Right forelimb (tissue), 1 donor: ENCODE results near the gene ADAMTS10.
A peak's percentile ranks its signal among the peaks of the same experiment; 100 is the strongest.
"Not testable (repeated sequence)": the region's sequence is repeated elsewhere in the genome, so short reads cannot be mapped to it uniquely, and the experiment has no call there.

Source experiments
- DNase-seq: peaks from one replicate; pipeline ENCODE4 v3.0.0-alpha.2; 2018

The ADAMTS10 gene

GRCh38 chr19:8610041-8610935, at the start of gene ADAMTS10:
Gene ADAMTS10 (minus strand): TSS chr19:8610715. CDS start chr19:8605710, 5,005 bp downstream.
- peak; percentile 82 for DNase-seq

GRCh38 chr19:8659905-8660304, 49.4 kb upstream of the ADAMTS10 start:
- no peak for DNase-seq

GRCh38 chr19:8657869-8658268, 47.4 kb upstream of the ADAMTS10 start:
- no peak for DNase-seq

GRCh38 chr19:8655340-8655709, 44.8 kb upstream of the ADAMTS10 start:
- no peak for DNase-seq

- DNase-seq = peak; percentile 74
Measured at GRCh38 chr19:8654591-8655339, 44.2 kb upstream of the ADAMTS10 start.

- no peak for DNase-seq
Measured at GRCh38 chr19:8648240-8648639, 37.7 kb upstream of the ADAMTS10 start.

GRCh38 chr19:8643860-8644653, 33.5 kb upstream of the ADAMTS10 start:
- no peak for DNase-seq

GRCh38 chr19:8642561-8642960, 32.0 kb upstream of the ADAMTS10 start:
- DNase-seq = no peak

GRCh38 chr19:8641908-8642547, 31.5 kb upstream of the ADAMTS10 start:
- no peak for DNase-seq

- no peak for DNase-seq
Measured at GRCh38 chr19:8641221-8641907, 30.8 kb upstream of the ADAMTS10 start.

- no peak for DNase-seq
Measured at GRCh38 chr19:8640402-8641004, 30.0 kb upstream of the ADAMTS10 start.

- no peak for DNase-seq
Measured at GRCh38 chr19:8639821-8640401, 29.4 kb upstream of the ADAMTS10 start.

- no peak for DNase-seq
Measured at GRCh38 chr19:8638078-8638619, 27.6 kb upstream of the ADAMTS10 start.

GRCh38 chr19:8637070-8637469, 26.6 kb upstream of the ADAMTS10 start:
- DNase-seq = not testable (repeated sequence)

- no peak for DNase-seq
Measured at GRCh38 chr19:8635422-8635821, 24.9 kb upstream of the ADAMTS10 start.

- DNase-seq = no peak
Measured at GRCh38 chr19:8631425-8631819, 20.9 kb upstream of the ADAMTS10 start.

- no peak for DNase-seq
Measured at GRCh38 chr19:8630796-8631424, 20.4 kb upstream of the ADAMTS10 start.

GRCh38 chr19:8629996-8630683, 19.6 kb upstream of the ADAMTS10 start, which contains the start of gene NFILZ:
Gene NFILZ (plus strand): TSS chr19:8630633. CDS start chr19:8676766, 46,133 bp downstream.
- no peak for DNase-seq

GRCh38 chr19:8629184-8629583, 18.7 kb upstream of the ADAMTS10 start:
- DNase-seq = no peak

GRCh38 chr19:8626842-8627241, 16.3 kb upstream of the ADAMTS10 start:
- no peak for DNase-seq
